Adrenal gland (tissue), 5 donors: ENCODE results near the gene C10orf67.

ENCODE experiments used
- CTCF ChIP-seq, 6 experiments: fragments of 450-650 bp in 4 of 6; fragments of 200-600 bp in 2 of 6; sonication (generic) in 1 of 6; IDR thresholded peaks; 1 replicate in 5 of 6; 2 replicates in 1 of 6; pipeline versions ENCODE4 v1.5.1 to v1.8.0; 2016 to 2021; ENCODE audit warnings: antibody characterized with exemption in 6 of 6, mild to moderate bottlenecking in 2 of 6, moderate library complexity in 1 of 6
- POLR2A ChIP-seq, 2 donors: fragments of 450-650 bp; IDR thresholded peaks; one replicate each; pipeline ENCODE4 v1.6.1; 2017; ENCODE audit warnings: antibody characterized with exemption in 2 of 2, mild to moderate bottlenecking in 2 of 2, moderate library complexity in 1 of 2
- donor health status: DM: no; HTN: no; CAD: no.

GRCh38 chr10:23283680-23284079 lies 60.9 kb downstream of the C10orf67 start:
- TF ChIP-seq POLR2A (IDR thresholded peaks at IDR 0.05) (no peak), CTCF (IDR thresholded peaks at IDR 0.05) (no peak)
